ENCODE data around the gene SOX14.
A peak's percentile ranks its signal among the peaks of the same experiment; 100 is the strongest.

The SOX14 gene

GRCh38 chr3:137768361-137769321 is 4.5 kb downstream of the SOX14 start:
- no peak for DNase-seq (ENCODE audit: low read depth)

GRCh38 chr3:137769322-137770065 is 5.4 kb downstream of the SOX14 start:
- DNase-seq (ENCODE audit: low read depth) = no peak

GRCh38 chr3:137770066-137770834 is 6.1 kb downstream of the SOX14 start:
- DNase-seq (ENCODE audit: low read depth) = no peak

- no peak for DNase-seq (ENCODE audit: low read depth)
Measured at GRCh38 chr3:137770835-137771399, 6.8 kb downstream of the SOX14 start.

GRCh38 chr3:137771401-137772213 is 7.5 kb downstream of the SOX14 start:
- DNase-seq (ENCODE audit: low read depth) = no peak

GRCh38 chr3:137772214-137772955 is 8.3 kb downstream of the SOX14 start:
- no peak for DNase-seq (ENCODE audit: low read depth)

- no peak for DNase-seq (ENCODE audit: low read depth)
Measured at GRCh38 chr3:137778941-137779340, 14.8 kb downstream of the SOX14 start.

GRCh38 chr3:137787529-137787928 is 23.4 kb downstream of the SOX14 start:
- DNase-seq (ENCODE audit: low read depth) = no peak

GRCh38 chr3:137789236-137789635 is 25.1 kb downstream of the SOX14 start:
- peak; percentile 4 for DNase-seq (ENCODE audit: low read depth)

- peak; percentile 64 for DNase-seq (ENCODE audit: low read depth)
Measured at GRCh38 chr3:137792626-137793271, 28.6 kb downstream of the SOX14 start.

- DNase-seq (ENCODE audit: low read depth) = no peak
Measured at GRCh38 chr3:137796993-137797392, 32.9 kb downstream of the SOX14 start.

- DNase-seq (ENCODE audit: low read depth) = no peak
Measured at GRCh38 chr3:137803215-137803614, 39.1 kb downstream of the SOX14 start.

- DNase-seq (ENCODE audit: low read depth) = no peak
Measured at GRCh38 chr3:137807998-137808397, 43.9 kb downstream of the SOX14 start.

GRCh38 chr3:137809509-137809908 is 45.4 kb downstream of the SOX14 start:
- no peak for DNase-seq (ENCODE audit: low read depth)

GRCh38 chr3:137812023-137812422 is 47.9 kb downstream of the SOX14 start:
- DNase-seq (ENCODE audit: low read depth) = no peak

GRCh38 chr3:137815251-137815650 is 51.1 kb downstream of the SOX14 start:
- DNase-seq (ENCODE audit: low read depth) = no peak

Measured in ELR (cell line).